NCI-H446 treated with DMSO at 0.1 percent for 48 hours (cell line): ENCODE results near the gene SLC2A1.

Source experiments
- DNase-seq: peaks from one replicate; lab custom pipeline; 2025; lab: John Stamatoyannopoulos, UW

Gene SLC2A1

GRCh38 chr1:42891465-42892138 lies 67.1 kb downstream of the SLC2A1 start:
- no peak for DNase-seq

GRCh38 chr1:42889264-42889663 lies 69.4 kb downstream of the SLC2A1 start:
- DNase-seq: no peak

GRCh38 chr1:42888013-42888633 lies 70.5 kb downstream of the SLC2A1 start:
- no peak for DNase-seq

- no peak for DNase-seq
Observed at GRCh38 chr1:42887366-42887765, 71.3 kb downstream of the SLC2A1 start.

GRCh38 chr1:42886800-42887199 lies 71.9 kb downstream of the SLC2A1 start:
- DNase-seq: no peak

GRCh38 chr1:42886046-42886739 lies 72.5 kb downstream of the SLC2A1 start:
- no peak for DNase-seq

- no peak for DNase-seq
Observed at GRCh38 chr1:42880384-42880783, 78.3 kb downstream of the SLC2A1 start.

- no peak for DNase-seq
Observed at GRCh38 chr1:42877380-42877779, 81.3 kb downstream of the SLC2A1 start.

- no peak for DNase-seq
Observed at GRCh38 chr1:42876009-42876408, 82.7 kb downstream of the SLC2A1 start.
